Measurements from ENCODE around the gene FBLN1. TPM values are rescaled to one million over a fixed set of nuclear protein-coding genes. Genes with fewer than 3 reads are reported as not detected.

The FBLN1 gene
- total RNA-seq, 1 donor from 2014 or later = 186 TPM

- Mint-ChIP-seq H3K9me3 (ENCODE audit: low read depth) (no peaks in the 10 kb centered on the region), H3K27ac (ENCODE audit: unreplicated experiment) (no peak overlapping the region)
Measured at GRCh38 chr22:45482169-45482568, 20.5 kb upstream of the FBLN1 start.

GRCh38 chr22:45483319-45483718, 19.4 kb upstream of the FBLN1 start:
- no peaks in the 10 kb centered on the region for H3K27me3 Mint-ChIP-seq (ENCODE audit: low read depth)
- H3K4me1 Mint-ChIP-seq (ENCODE audit: low read depth) = peaks cover 36% of the 10 kb centered on the region
- no peaks in the 10 kb centered on the region for H3K9me3 Mint-ChIP-seq (ENCODE audit: low read depth)
- H3K4me3 Mint-ChIP-seq (ENCODE audit: unreplicated experiment) = no peak overlapping the region
- DNase-seq (ENCODE audit: low spot score) = no peak
- TF ChIP-seq, protein P1, sequence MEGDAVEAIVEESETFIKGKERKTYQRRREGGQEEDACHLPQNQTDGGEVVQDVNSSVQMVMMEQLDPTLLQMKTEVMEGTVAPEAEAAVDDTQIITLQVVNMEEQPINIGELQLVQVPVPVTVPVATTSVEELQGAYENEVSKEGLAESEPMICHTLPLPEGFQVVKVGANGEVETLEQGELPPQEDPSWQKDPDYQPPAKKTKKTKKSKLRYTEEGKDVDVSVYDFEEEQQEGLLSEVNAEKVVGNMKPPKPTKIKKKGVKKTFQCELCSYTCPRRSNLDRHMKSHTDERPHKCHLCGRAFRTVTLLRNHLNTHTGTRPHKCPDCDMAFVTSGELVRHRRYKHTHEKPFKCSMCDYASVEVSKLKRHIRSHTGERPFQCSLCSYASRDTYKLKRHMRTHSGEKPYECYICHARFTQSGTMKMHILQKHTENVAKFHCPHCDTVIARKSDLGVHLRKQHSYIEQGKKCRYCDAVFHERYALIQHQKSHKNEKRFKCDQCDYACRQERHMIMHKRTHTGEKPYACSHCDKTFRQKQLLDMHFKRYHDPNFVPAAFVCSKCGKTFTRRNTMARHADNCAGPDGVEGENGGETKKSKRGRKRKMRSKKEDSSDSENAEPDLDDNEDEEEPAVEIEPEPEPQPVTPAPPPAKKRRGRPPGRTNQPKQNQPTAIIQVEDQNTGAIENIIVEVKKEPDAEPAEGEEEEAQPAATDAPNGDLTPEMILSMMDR (IDR thresholded peaks at IDR 0.05) = no peak
- H3K36me3 Mint-ChIP-seq (ENCODE audit: low read depth) = no peaks in the 10 kb centered on the region
- no peak overlapping the region for H3K27ac Mint-ChIP-seq (ENCODE audit: unreplicated experiment)

More at GRCh38 chr22:45482169-45482568, 20.5 kb upstream of the FBLN1 start:
- TF ChIP-seq, protein P1 (IDR thresholded peaks at IDR 0.05) = no peak
- no peak for DNase-seq (ENCODE audit: low spot score)
- no peaks in the 10 kb centered on the region for H3K36me3 Mint-ChIP-seq (ENCODE audit: low read depth)
- H3K4me1 Mint-ChIP-seq (ENCODE audit: low read depth) = peaks cover 47% of the 10 kb centered on the region
- no peaks in the 10 kb centered on the region for H3K27me3 Mint-ChIP-seq (ENCODE audit: low read depth)
- no peak overlapping the region for H3K4me3 Mint-ChIP-seq (ENCODE audit: unreplicated experiment)

- Mint-ChIP-seq H3K4me3 (ENCODE audit: unreplicated experiment) (no peak overlapping the region), H3K9me3 (ENCODE audit: low read depth) (peaks cover 4% of the 10 kb centered on the region), H3K27ac (ENCODE audit: unreplicated experiment) (no peak overlapping the region), H3K27me3 (ENCODE audit: low read depth) (no peaks in the 10 kb centered on the region), H3K4me1 (ENCODE audit: low read depth) (peaks cover 31% of the 10 kb centered on the region), H3K36me3 (ENCODE audit: low read depth) (no peaks in the 10 kb centered on the region)
- DNase-seq (ENCODE audit: low spot score) = no peak
- TF ChIP-seq, protein P1 (IDR thresholded peaks at IDR 0.05) = no peak
Measured at GRCh38 chr22:45483918-45484499, 18.7 kb upstream of the FBLN1 start.

DNA sequence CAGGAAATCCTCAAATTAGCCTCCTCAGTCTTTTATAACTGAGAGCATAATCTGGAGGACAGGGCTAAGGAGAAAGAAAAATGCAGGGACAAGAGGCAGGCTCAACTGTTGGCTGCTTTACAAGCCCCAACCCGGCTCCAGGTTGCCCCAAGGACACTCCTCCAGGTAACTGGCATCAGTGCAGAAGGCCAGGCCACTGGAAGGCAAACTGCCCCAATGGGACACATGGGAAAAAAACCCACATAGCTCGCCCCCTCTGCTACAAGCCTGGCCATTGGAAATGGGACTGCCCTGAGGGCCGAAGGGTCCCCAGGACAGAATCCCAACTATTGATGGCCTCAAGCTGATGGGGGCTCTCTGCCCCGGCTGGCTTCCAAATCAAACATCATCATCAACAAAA, 17.9 kb upstream of the FBLN1 start:
- Mint-ChIP-seq H3K36me3 (ENCODE audit: low read depth) (no peaks in the 10 kb centered on the region), H3K27ac (ENCODE audit: unreplicated experiment) (no peak overlapping the region), H3K9me3 (ENCODE audit: low read depth) (peaks cover 7% of the 10 kb centered on the region), H3K4me1 (ENCODE audit: low read depth) (peaks cover 31% of the 10 kb centered on the region), H3K27me3 (ENCODE audit: low read depth) (no peaks in the 10 kb centered on the region), H3K4me3 (ENCODE audit: unreplicated experiment) (no peak overlapping the region)
- TF ChIP-seq, protein P1 (IDR thresholded peaks at IDR 0.05) = no peak
- no peak for DNase-seq (ENCODE audit: low spot score)

DNA sequence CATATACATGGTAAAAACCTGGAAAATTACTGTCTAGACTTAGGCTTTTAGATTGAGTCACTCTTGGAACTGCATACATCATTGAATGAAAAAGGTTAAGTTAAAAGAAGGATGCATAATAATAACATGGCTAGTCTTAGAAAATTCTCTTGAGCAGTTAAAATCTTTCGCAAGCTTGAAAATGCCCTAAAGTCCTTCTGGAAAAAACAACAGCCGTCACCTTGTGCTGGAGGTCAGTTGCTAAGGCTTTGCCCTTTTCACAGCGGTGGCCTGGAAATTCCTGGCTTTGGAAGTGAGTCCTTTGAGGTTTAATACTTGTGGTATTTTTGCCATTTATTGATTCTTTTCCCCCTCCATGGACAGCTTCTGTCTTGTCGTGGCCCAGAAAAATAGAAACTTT, 17.4 kb upstream of the FBLN1 start:
- no peak overlapping the region for H3K4me3 Mint-ChIP-seq (ENCODE audit: unreplicated experiment)
- H3K36me3 Mint-ChIP-seq (ENCODE audit: low read depth) = no peaks in the 10 kb centered on the region
- H3K27me3 Mint-ChIP-seq (ENCODE audit: low read depth) = no peaks in the 10 kb centered on the region
- TF ChIP-seq, protein P1 (IDR thresholded peaks at IDR 0.05) = no peak
- peaks cover 7% of the 10 kb centered on the region for H3K9me3 Mint-ChIP-seq (ENCODE audit: low read depth)
- no peak overlapping the region for H3K27ac Mint-ChIP-seq (ENCODE audit: unreplicated experiment)
- H3K4me1 Mint-ChIP-seq (ENCODE audit: low read depth) = peaks cover 31% of the 10 kb centered on the region
- DNase-seq (ENCODE audit: low spot score) = no peak

Measured in chondrocyte (in vitro differentiated cells).